Thyroid gland (tissue), 4 donors: ENCODE data around the gene HOXB3.

Experiments
- CTCF ChIP-seq, 6 experiments: fragments of 200-600 bp in 3 of 6; fragments of 450-650 bp in 3 of 6; sonication (generic) in 3 of 6; IDR thresholded peaks; one replicate each; pipeline ENCODE4 v1.5.1; 2016 to 2019; ENCODE audit warnings: antibody characterized with exemption in 6 of 6, mild to moderate bottlenecking in 2 of 6, inconsistent platforms in 1 of 6, moderate library complexity in 1 of 6
- POLR2A ChIP-seq, 2 donors: fragments of 450-650 bp; IDR thresholded peaks; one replicate each; pipeline ENCODE4 v1.6.1; 2017; ENCODE audit warnings: antibody characterized with exemption in 2 of 2, mild to moderate bottlenecking in 2 of 2, moderate library complexity in 1 of 2

- TF ChIP-seq CTCF (IDR thresholded peaks at IDR 0.05) (no peak), POLR2A (IDR thresholded peaks at IDR 0.05) (no peak)
Measured at GRCh38 chr17:48590607-48591161, 643 bp upstream of the HOXB3 start.
